WI38 (cell line): Measurements from ENCODE around the gene SMAD9.
A peak's percentile ranks its signal among the peaks of the same experiment; 100 is the strongest.

Experiments
- H3K4me3 ChIP-seq: 2 replicates; pipeline ENCODE4 v1.5.1; 2011; ENCODE audit warnings: low read depth, mild to moderate bottlenecking, control low read depth, low read length
- TF ChIP-seq, protein P1 (sequence below): IDR thresholded peaks from 2 replicates; pipeline ENCODE4 v1.5.1; 2012; ENCODE audit warnings: low read depth, mild to moderate bottlenecking, control low read depth, low read length

SMAD9 gene

DNA sequence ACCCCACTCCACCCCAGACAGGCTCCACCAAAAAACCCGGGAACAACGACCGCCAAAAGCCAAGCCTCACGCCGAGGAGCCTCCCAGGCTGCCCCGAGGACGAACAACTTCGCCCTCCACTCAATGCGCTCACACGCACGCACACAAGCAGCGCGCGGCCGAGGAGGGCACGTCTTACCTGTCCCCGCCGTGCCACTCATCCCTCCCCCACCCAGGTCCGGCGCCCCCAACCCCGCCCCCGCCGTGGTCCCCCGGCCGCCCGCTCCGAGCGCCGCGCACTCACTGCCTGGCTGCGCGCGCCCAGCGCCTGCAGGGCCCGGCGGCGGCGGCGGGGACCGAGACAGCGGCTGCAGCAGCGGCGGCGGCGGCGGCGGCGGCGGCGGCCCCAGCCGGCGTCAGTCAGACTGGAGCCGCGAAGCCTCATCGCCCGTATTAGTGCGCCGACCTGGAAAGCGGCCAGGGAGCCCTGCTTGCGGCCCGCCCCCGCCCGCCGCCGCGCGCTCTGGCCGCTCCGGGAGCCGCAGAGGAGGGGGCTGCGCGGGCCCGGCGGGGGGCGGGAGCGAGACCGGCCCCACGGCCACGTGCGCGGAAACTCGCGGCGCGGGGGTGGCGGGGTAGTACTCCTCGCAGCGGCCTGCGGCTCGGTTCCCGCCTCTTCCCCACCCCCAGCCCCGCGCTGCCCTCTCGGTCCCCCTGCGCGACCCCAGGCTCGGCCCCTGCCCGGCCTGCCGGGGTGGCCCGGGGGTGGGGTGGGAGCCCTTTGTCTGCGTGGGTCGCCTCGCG, at the start of gene SMAD9:
SMAD9 (minus strand) TSS at position 406 of the 783 bp plus-strand sequence. CDS start 40,549 bp downstream, outside the sequence.
- peak within 1 kb of the TSS; percentile 74 for H3K4me3 ChIP-seq
- TF ChIP-seq, protein P1, sequence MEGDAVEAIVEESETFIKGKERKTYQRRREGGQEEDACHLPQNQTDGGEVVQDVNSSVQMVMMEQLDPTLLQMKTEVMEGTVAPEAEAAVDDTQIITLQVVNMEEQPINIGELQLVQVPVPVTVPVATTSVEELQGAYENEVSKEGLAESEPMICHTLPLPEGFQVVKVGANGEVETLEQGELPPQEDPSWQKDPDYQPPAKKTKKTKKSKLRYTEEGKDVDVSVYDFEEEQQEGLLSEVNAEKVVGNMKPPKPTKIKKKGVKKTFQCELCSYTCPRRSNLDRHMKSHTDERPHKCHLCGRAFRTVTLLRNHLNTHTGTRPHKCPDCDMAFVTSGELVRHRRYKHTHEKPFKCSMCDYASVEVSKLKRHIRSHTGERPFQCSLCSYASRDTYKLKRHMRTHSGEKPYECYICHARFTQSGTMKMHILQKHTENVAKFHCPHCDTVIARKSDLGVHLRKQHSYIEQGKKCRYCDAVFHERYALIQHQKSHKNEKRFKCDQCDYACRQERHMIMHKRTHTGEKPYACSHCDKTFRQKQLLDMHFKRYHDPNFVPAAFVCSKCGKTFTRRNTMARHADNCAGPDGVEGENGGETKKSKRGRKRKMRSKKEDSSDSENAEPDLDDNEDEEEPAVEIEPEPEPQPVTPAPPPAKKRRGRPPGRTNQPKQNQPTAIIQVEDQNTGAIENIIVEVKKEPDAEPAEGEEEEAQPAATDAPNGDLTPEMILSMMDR: no peak

DNA sequence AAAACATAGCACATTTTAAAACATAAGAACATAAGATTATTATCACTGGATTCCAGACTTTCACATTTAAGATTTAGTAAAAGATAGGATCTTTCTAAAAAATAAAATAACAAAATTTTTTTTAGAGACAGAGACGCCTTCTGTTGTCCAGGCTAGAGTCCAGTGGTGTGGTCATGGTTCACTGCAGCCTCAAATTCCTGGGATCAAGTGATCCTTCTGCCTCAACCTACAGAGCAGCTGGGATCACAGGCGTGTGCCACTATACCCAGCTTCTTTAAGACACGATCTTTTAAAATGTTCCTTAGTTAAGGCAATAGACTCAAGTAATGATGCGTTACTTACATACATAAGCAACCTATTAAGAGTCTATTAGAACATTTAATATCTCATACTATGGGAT, 46.4 kb upstream of the SMAD9 start:
- H3K4me3 ChIP-seq: no peak overlapping the region
- TF ChIP-seq, protein P1: no peak

DNA sequence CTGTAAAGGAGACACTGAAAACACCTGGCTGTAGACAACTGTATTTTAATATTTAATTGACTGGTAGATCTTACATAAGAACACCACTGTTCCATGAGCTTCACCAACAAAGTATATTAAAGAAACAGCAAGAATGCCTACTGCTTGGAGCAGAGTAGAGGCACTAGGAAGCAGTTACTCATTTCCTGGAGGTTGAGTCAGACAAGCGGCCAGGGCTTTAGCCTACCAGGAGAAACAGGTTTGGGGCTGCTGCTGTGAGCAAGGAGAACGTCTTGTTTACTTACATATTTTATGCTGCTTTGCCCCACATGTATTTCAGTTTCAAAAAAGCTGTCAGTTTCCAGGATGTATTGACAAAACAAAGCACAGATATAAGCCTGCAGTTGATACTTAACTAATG, 45.7 kb upstream of the SMAD9 start:
- TF ChIP-seq, protein P1: no peak
- no peak overlapping the region for H3K4me3 ChIP-seq

DNA sequence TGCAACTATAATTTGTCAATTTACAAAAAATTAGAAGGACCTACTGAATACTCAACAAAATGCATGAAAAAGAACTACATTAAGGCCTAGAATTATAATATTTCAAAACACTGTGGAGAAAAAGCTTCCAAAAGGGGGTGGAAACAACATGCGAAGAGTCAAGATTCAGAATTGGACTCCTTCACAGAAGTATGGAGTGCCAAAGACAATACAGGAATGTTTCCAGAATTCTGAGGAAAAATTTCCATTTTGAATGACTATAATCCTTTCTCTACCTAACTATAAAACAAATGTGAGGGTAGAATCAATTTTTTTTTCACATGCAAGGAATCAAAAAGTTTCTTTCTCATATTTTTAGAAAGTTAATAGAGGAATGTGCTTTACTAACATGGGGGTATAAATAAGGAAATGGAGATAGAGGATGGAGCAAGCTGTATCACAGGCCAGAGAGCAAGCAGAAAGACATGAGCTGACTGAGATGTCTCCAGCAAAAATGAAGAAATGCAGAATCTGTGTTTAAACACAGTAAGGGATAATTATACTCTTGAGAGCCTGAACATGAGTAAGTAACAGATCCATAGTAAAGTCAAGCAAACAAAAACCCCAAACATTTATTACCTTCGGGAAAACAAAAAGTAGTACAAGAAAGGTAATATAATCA, 39.5 kb upstream of the SMAD9 start:
- TF ChIP-seq, protein P1: no peak
- H3K4me3 ChIP-seq: no peak overlapping the region

DNA sequence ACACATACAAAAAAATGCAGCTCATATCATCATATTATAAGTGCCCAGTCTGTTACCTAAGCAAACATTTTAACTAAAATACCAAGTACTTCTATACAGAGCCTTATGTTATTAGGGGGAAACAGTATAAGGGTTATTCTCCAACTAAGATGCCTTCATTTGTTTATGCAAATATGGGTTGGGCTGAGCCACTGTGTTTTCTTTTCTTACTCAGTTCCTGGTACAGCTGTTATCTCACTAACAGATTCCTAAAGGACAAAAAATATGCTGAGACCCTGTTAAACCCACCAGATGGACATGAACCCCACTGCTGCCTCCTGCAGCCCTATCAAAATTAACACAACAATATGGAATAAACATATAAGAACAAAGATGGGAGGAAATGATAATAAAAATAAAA, 34.5 kb upstream of the SMAD9 start:
- H3K4me3 ChIP-seq: no peak overlapping the region

DNA sequence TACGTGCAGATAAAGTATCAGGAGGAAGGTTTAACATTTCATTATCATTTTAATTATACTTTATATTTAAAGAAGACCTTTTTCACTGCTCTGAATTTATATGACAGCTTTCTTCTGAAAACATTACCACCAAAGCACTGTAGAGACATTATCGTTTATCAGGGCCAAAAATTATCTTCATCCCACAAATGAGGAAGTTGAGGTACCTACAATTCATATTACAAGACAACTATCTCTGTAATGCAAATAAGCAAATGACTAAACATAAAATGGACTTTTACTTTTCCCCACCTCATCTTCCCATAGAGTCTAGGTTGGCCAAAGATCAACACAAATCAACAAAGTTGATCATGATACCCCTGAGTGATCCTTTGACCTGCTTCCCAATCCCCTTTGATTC, 30.9 kb upstream of the SMAD9 start:
- H3K4me3 ChIP-seq: no peak overlapping the region
- TF ChIP-seq, protein P1: no peak

More for the DNA sequence above, 34.5 kb upstream of the SMAD9 start:
- TF ChIP-seq, protein P1: no peak

DNA sequence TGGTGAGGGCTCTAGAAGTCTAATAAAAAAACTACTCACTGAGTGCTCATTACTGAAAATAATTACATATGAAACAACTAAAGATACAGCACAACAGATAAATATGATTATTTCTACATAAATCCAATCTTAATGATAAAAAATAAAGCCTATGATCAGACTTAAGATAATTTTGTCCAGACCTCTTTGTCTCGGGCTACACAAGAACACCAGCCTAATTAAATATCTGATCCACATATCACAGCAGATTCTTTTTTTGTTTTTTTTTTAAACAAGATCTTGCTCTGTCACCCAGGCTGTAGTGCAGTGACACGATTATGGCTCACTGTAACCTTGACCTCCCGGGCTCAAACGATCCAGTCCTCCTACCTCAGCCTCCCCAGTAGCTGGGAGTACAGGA, 30.3 kb upstream of the SMAD9 start:
- TF ChIP-seq, protein P1: no peak
- no peak overlapping the region for H3K4me3 ChIP-seq
